Measurements from ENCODE around the gene C6orf136. TPM values are rescaled to one million over a fixed set of nuclear protein-coding genes. Genes with fewer than 3 reads are reported as not detected.
"Not testable (repeated sequence)": the region's sequence is repeated elsewhere in the genome, so short reads cannot be mapped to it uniquely, and the experiment has no call there.

C6orf136 gene
- total RNA-seq, 1 donor from 2014 or later: 21.6 TPM

GRCh38 chr6:30655743-30656094 lies 8.8 kb downstream of the C6orf136 start:
- H3K4me3 Mint-ChIP-seq: no peak overlapping the region
- TF ChIP-seq CTCF (IDR thresholded peaks at IDR 0.05): no peak
- no peak overlapping the region for H3K27ac Mint-ChIP-seq
- intact Hi-C loops (cut with micrococcal nuclease): no loop called here
- CTCF ChIA-PET: no interaction called here
- peaks cover 84% of the 10 kb centered on the region for H3K36me3 Mint-ChIP-seq (ENCODE audit: low read depth)
- H3K4me1 Mint-ChIP-seq: peaks cover 8% of the 10 kb centered on the region
- H3K27me3 Mint-ChIP-seq: no peaks in the 10 kb centered on the region
- no peak for ATAC-seq (ENCODE audit: low read depth)
- POLR2A ChIA-PET: no interaction called here
- no peaks in the 10 kb centered on the region for H3K9me3 Mint-ChIP-seq
- DNase-seq: no peak

DNA sequence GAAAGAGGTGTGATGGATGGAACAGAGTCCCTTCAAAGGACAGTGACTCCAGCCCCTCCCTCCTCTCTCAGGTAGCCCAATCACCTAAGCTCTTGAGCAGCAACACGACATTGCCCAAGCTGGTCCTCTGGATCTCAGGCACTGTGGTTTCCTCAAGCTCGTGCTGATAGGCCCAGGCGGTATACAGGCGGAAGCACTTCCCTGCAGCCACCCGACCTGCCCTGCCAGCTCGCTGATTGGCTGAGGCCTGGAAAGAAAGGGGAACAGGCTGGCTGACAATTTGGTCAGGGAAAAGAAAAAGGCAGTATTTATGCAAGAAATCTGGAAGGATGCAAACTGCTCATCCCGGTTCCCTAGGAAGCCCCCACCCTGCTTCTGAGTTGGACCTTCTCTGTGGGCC lies 9.6 kb downstream of the C6orf136 start:
- Mint-ChIP-seq H3K36me3 (ENCODE audit: low read depth) (peaks cover 80% of the 10 kb centered on the region), H3K27ac (no peak overlapping the region), H3K4me3 (no peak overlapping the region), H3K27me3 (no peaks in the 10 kb centered on the region), H3K4me1 (no peaks in the 10 kb centered on the region), H3K9me3 (no peaks in the 10 kb centered on the region)
- ChIA-PET POLR2A (no interaction called here), CTCF (no interaction called here)
- DNase-seq (no peak), ATAC-seq (ENCODE audit: low read depth) (no peak)
- intact Hi-C loops (cut with micrococcal nuclease): no loop called here
- TF ChIP-seq CTCF (IDR thresholded peaks at IDR 0.05): no peak

DNA sequence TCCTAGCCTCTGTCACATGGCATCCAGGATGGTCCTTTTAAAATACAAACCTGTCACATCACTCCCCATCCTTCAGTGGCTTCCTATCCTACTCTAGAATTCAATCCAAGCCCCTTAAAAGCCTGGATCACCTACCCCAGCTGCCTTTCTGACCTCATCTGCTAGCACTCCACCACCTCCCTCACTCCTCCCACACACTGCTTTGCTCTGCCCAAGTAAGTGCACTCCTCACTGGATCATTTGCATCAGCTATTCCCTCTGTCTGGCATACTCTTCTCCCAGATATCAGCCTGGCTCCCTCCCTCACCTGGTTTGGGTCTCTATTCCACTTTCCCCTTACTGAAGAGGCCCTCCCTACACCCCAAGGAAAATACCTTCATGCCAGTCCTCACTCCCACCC lies 10.5 kb downstream of the C6orf136 start:
- intact Hi-C loops (cut with micrococcal nuclease): no loop called here
- no peak for TF ChIP-seq CTCF (IDR thresholded peaks at IDR 0.05)
- ChIA-PET POLR2A (no interaction called here), CTCF (no interaction called here)
- Mint-ChIP-seq H3K27ac (no peak overlapping the region), H3K27me3 (no peaks in the 10 kb centered on the region), H3K4me1 (no peaks in the 10 kb centered on the region), H3K4me3 (no peak overlapping the region), H3K9me3 (no peaks in the 10 kb centered on the region), H3K36me3 (ENCODE audit: low read depth) (peaks cover 80% of the 10 kb centered on the region)
- DNase-seq: no peak
- no peak for ATAC-seq (ENCODE audit: low read depth)

DNA sequence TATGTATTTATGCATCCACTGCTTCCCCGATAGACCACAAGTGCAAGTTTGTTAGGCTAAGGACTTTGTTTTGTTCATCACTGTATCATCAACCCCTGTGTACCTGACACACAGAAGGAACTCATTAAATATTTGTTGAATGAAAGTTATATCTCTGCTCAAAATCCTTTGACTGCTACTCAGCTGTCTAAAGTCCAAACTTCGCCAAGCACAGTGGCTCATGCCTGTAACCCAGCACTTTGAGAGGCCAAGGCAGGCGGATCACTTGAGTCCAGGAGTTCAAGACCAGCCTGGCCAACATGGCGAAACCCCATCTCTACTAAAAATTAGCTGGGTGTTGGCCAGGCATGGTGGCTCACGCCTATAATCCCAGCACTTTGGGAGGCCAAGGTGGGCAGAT lies 11.0 kb downstream of the C6orf136 start:
- peaks cover 80% of the 10 kb centered on the region for H3K36me3 Mint-ChIP-seq (ENCODE audit: low read depth)
- ATAC-seq (ENCODE audit: low read depth); POLR2A ChIA-PET; CTCF ChIA-PET; H3K4me1 Mint-ChIP-seq; DNase-seq; intact Hi-C loops (cut with micrococcal nuclease); H3K9me3 Mint-ChIP-seq; H3K27ac Mint-ChIP-seq; H3K4me3 Mint-ChIP-seq; H3K27me3 Mint-ChIP-seq: not testable (repeated sequence)

GRCh38 chr6:30664994-30665767 lies 18.2 kb downstream of the C6orf136 start:
- intact Hi-C loops (cut with micrococcal nuclease): no loop called here
- Mint-ChIP-seq H3K36me3 (ENCODE audit: low read depth) (peaks cover 73% of the 10 kb centered on the region), H3K27ac (no peak overlapping the region), H3K4me1 (peaks cover 5% of the 10 kb centered on the region), H3K9me3 (no peaks in the 10 kb centered on the region), H3K4me3 (no peak overlapping the region), H3K27me3 (no peaks in the 10 kb centered on the region)
- CTCF ChIA-PET: interaction anchor here (0.9 kb wide), 1 partner anchor 56 kb away, joined by 3 read pairs; no protein-coding TSS in a partner anchor
- POLR2A ChIA-PET: interaction anchor here (0.6 to 1.6 kb wide), 3 partner anchors 52 to 242 kb away, joined by 3 to 6 read pairs (median 4); partner anchors contain the start of gene MDC1
- DNase-seq: no peak
- TF ChIP-seq CTCF (IDR thresholded peaks at IDR 0.05): no peak
- ATAC-seq (ENCODE audit: low read depth): no peak

DNA sequence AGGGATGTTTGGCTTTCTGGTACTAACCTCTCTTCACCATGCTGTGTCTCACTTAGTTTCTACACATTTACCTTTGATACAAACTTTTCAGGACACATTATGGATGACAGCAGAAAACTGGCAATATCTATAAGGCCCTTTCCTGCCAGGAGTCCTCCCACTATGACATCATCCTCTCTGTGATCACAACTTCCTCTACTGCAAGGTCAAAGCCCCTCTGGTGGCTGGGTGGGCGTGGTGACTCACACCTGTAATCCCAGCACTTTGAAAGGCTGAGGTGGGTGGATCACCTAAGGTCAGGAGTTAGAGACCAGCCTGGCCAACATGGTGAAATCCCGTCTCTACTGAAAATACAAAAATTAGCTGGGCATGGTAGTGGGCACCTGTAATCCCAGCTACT lies 19.4 kb downstream of the C6orf136 start:
- peaks cover 80% of the 10 kb centered on the region for H3K36me3 Mint-ChIP-seq (ENCODE audit: low read depth)
- ATAC-seq (ENCODE audit: low read depth): not testable (repeated sequence)

More for the DNA sequence above, 19.4 kb downstream of the C6orf136 start:
- DNase-seq; intact Hi-C loops (cut with micrococcal nuclease); CTCF ChIA-PET; H3K4me3 Mint-ChIP-seq; H3K27me3 Mint-ChIP-seq; H3K9me3 Mint-ChIP-seq: not testable (repeated sequence)
- Mint-ChIP-seq H3K27ac (peak overlapping the region; percentile 1), H3K4me1 (peaks cover 16% of the 10 kb centered on the region)
- POLR2A ChIA-PET: interaction anchor here (1.6 kb wide), 1 partner anchor 51 kb away, joined by 4 read pairs; the partner anchor contains the start of gene MDC1
